ENCODE data around the gene RGMA. TPM values are rescaled to one million over a fixed set of nuclear protein-coding genes. Genes with fewer than 3 reads are reported as not detected.

Gene RGMA
- total and polyA plus RNA-seq, 2 donors (not counting 3 experiments of a cell fraction or from before 2014, with no cell fraction given) = 0.06 to 0.13 TPM

DNA sequence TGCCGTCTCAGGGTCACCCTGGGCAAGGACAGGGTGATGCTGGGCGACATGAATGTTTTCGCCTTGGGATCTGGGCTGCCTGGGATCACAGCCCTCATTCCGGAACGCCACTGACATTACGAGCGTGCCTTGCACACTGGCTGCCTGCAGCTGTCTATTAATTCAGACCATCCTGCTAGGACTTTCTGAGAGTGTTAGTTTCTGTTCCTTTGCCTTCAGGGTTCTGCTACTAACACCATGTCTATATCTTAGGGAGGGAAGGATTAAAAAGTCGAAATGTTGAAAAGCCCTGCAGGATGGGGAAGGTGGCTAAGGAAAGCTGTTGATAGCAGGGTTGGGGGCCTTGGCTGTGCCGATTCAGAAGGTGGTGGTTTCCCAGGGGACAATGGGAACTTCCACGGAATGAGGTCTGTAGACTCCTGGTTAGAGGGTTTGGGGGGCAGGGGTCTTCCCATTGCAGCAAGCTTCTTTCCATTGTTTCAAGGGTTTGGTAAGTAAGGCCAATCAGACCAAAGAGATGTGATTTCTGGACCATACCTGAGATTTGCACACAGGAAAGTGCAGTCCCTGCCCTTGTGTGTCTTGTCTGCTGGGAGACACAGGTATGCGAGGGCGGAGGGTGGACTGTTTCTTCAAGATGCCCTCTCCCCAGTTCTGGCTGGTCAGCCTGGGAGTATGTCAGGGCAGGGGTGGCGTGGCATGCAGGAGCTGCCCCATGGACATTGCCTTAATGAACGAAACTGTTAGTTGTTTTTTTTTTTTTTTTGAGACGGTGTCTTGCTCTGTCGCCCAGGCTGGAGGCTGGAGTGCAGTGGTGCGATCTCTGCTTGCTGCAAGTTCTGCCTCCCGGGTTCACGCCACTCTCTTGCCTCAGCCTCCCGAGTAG lies 50.9 kb downstream of the RGMA start:
- Histone ChIP-seq H3K4me2 (ENCODE audit: insufficient read depth, low read length) (no peak overlapping the region), H3K9me3 (replicated peaks; ENCODE audit: control insufficient read depth, insufficient read depth, low read length) (no peaks in the 10 kb centered on the region), H3K4me3 (replicated peaks in 1 of 3; ENCODE audit: insufficient read depth in 1 of 3, low read depth in 1 of 3, low read length in 3 of 3) (no peak overlapping the region), H3K9me1 (replicated peaks; ENCODE audit: control insufficient read depth, extremely low read depth, insufficient read depth, low read length) (no peaks in the 10 kb centered on the region), H3K79me2 (ENCODE audit: control insufficient read depth, insufficient read depth, low read length) (no peaks in the 10 kb centered on the region), H3K27me3 (ENCODE audit: control insufficient read depth in 2 of 2, insufficient read depth in 2 of 2, low read length in 2 of 2) (no peaks in the 10 kb centered on the region), H3K36me3 (ENCODE audit: control insufficient read depth in 2 of 2, extremely low read depth in 1 of 2, insufficient read depth in 2 of 2, low read length in 2 of 2) (no peaks in the 10 kb centered on the region), H3K4me1 (ENCODE audit: control insufficient read depth, extremely low read depth, insufficient read depth, low read length) (no peaks in the 10 kb centered on the region), H4K20me1 (replicated peaks; ENCODE audit: control insufficient read depth, extremely low read depth, insufficient read depth, low read length) (no peaks in the 10 kb centered on the region), H3K27ac (ENCODE audit: insufficient read depth, low read depth, low read length) (no peak overlapping the region), H3K9ac (replicated peaks; ENCODE audit: extremely low read depth, insufficient read depth, low read length) (no peak overlapping the region), H2AFZ (ENCODE audit: low read depth, low read length) (no peak overlapping the region)
- BruUV-seq (replicated peaks) = no TSS peak
- dilution Hi-C loops (cut with MboI; ENCODE audit: extremely low pct_ligation_motif_present, low sequenced_read_pairs) (no loop called here), intact Hi-C loops (cut with micrococcal nuclease) (no loop called here)
- no peak for FAIRE-seq
- no peak for TF ChIP-seq POLR2A (IDR thresholded peaks at IDR 0.05; ENCODE audit: low read depth, low read length)
- no peak for TF ChIP-seq MYC (IDR thresholded peaks at IDR 0.05; ENCODE audit: low read depth, low read length)
- no peak for TF ChIP-seq FOS (IDR thresholded peaks at IDR 0.05; ENCODE audit: borderline replicate concordance, insufficient read depth, low read length)
- TF ChIP-seq, protein P1, sequence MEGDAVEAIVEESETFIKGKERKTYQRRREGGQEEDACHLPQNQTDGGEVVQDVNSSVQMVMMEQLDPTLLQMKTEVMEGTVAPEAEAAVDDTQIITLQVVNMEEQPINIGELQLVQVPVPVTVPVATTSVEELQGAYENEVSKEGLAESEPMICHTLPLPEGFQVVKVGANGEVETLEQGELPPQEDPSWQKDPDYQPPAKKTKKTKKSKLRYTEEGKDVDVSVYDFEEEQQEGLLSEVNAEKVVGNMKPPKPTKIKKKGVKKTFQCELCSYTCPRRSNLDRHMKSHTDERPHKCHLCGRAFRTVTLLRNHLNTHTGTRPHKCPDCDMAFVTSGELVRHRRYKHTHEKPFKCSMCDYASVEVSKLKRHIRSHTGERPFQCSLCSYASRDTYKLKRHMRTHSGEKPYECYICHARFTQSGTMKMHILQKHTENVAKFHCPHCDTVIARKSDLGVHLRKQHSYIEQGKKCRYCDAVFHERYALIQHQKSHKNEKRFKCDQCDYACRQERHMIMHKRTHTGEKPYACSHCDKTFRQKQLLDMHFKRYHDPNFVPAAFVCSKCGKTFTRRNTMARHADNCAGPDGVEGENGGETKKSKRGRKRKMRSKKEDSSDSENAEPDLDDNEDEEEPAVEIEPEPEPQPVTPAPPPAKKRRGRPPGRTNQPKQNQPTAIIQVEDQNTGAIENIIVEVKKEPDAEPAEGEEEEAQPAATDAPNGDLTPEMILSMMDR (IDR thresholded peaks at IDR 0.05; ENCODE audit: extremely low read depth in 1 of 2, insufficient read depth in 1 of 2, low read depth in 1 of 2, low read length in 2 of 2) = no peak
- TF ChIP-seq GATA2 (IDR thresholded peaks at IDR 0.05; ENCODE audit: insufficient read depth, insufficient read length, low read depth, low read length) = no peak
- TF ChIP-seq POLR2AphosphoS5 (IDR thresholded peaks at IDR 0.05; ENCODE audit: insufficient read depth, low read depth, low read length) = no peak
- no peak for TF ChIP-seq EZH2 (IDR thresholded peaks at IDR 0.05; ENCODE audit: borderline replicate concordance, low read depth, low read length, severe bottlenecking)
- TF ChIP-seq, protein P2, sequence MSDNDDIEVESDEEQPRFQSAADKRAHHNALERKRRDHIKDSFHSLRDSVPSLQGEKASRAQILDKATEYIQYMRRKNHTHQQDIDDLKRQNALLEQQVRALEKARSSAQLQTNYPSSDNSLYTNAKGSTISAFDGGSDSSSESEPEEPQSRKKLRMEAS (IDR thresholded peaks at IDR 0.05; ENCODE audit: insufficient read depth, insufficient read length) = no peak
- TF ChIP-seq JUN (IDR thresholded peaks at IDR 0.05; ENCODE audit: borderline replicate concordance, insufficient read depth, insufficient read length, low read depth) = no peak
- ChIA-PET CTCF (interaction anchor here (4.8 kb wide), 1 partner anchor 1286 kb away, joined by 29 read pairs; no protein-coding TSS in a partner anchor), POLR2A (no interaction called here)
- DNase-seq (ENCODE audit: low read depth, low spot score) = no peak
